Mammary epithelial cell (primary cell): Measurements from ENCODE around the gene TMEM182.

Source experiments
- CTCF ChIP-seq, 2 donors: IDR thresholded peaks in 1 of 2; conservative IDR thresholded peaks in 1 of 2; 2 replicates each; pipeline ENCODE4 v1.5.1; 2011 to 2012; ENCODE audit warnings: inconsistent platforms in 2 of 2, low read length in 2 of 2, mild to moderate bottlenecking in 2 of 2, control low read depth in 1 of 2, low read depth in 1 of 2; ENCODE audit not compliant: insufficient read depth in 1 of 2; ENCODE audit errors: extremely low read depth in 1 of 2
- EZH2 ChIP-seq: IDR thresholded peaks from 2 replicates; pipeline ENCODE4 v1.6.1; 2012; ENCODE audit warnings: low read length, inconsistent platforms, borderline replicate concordance

DNA sequence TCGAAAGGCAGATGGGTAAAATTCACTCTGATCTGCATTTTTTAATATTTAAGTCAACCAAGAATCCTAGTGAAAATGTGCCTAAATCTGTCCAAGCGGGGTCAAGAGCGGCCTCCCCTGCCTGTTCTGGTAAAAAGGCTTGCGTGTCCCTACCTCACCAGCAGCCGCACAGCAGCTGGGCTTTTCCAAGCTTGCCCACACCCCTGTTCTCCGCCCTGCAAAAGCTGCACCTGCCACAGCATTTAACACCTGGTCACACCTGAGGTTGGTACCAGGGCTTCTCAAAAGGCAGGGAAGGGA is 25.8 kb upstream of the TMEM182 start:
- TF ChIP-seq CTCF (conservative IDR thresholded peaks at IDR 0.05 in 1 of 2, IDR thresholded peaks at IDR 0.05 in 1 of 2; ENCODE audit: extremely low read depth in 1 of 2, insufficient read depth in 1 of 2, low read depth in 1 of 2, low read length in 2 of 2): no peak
- no peak for TF ChIP-seq EZH2
